HG02970 (cell line): ENCODE measurements around the gene MCF2L2.
"Not testable (repeated sequence)": the region's sequence is repeated elsewhere in the genome, so short reads cannot be mapped to it uniquely, and the experiment has no call there.

Experiments
- ATAC-seq: cut with Tn5 transposase; IDR thresholded peaks from one replicate; pipeline ENCODE4 v1.9.1; 2021; ENCODE audit warnings: mild to moderate bottlenecking, moderate library complexity, moderate number of reproducible peaks; ENCODE audit not compliant: unreplicated experiment, low FRiP score

The MCF2L2 gene

DNA sequence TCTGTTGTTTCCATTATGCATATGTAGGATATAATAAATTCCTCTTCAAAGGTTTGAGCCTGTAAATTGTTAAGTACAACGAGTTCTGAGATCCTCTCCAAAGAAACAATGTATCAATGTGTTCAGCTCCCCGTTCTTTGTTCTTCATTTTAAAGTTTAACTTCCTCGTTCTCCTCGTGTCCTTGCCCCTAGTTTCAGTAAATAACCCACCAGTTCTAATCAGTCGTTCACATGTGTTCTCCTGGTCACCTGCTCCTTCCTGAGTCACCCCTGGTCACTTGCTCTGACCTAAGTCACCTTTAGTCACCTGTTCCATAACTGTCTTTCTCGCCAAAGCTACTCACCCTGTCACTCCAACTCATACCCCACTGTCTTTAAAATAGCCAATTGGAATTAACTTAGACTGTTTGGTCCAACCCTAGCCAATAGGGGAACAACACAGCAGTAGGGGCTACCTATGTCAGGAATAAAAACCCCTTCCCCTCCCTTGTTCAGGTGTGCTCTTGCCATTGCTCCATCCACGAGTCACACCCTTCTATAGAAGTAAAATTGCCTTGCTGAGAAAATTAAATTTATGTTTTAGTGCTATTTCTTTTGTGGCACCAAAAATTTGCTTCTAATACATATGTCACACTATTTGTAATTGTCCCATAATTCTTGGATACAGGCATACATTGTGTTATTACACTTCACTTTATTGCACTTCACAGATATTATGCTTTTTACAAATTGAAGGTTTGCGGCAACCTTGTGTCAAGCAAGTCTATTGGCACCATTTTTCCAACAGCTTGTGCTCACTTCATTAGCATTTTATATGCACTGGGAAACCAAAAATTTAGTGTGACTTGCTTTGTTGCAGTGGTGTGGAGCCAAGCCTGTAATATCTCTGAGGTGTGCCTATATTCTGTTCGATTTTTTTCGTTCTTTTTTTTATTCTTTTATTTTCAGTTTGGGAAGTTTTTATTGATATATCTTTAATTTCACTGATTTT is 15.3 kb upstream of the MCF2L2 start:
- no peak for ATAC-seq

DNA sequence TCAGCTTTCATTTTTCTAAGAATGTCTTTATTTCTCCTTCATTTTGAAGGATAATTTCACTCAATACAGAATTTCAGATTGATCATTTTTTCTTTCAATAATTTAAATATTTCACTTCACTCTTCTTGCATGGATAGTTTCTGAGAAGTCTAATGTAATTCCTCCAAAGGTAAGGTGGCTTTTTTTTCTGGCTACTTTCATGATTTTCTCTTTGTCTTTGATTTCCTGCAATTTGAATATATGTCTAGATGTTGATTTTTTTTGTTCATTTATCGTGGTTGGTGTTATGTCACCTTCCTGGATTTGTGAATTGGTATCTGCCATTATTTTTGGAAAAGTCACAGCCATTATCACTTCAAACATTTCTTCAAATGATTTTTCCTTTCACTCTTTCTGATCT is 14.6 kb upstream of the MCF2L2 start:
- no peak for ATAC-seq

DNA sequence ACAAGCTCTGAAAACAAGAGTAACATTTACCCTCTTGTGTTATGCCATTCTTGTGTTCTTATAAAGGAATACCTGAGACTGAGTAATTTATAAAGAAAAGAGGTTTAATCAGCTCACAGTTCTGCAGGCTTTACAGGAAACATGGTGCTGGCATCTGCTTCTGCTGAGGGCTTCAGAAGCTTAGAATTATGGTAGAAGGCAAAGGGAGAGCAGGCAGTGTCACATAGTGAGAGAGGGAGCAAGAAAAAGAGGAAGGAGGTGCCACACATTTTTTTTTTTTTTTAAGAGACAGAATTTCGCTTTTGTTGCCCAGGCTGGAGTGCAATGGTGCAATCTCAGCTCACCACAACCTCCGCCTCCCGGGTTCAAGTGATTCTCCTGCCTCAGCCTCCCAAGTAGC is 12.1 kb upstream of the MCF2L2 start:
- not testable (repeated sequence) for ATAC-seq

DNA sequence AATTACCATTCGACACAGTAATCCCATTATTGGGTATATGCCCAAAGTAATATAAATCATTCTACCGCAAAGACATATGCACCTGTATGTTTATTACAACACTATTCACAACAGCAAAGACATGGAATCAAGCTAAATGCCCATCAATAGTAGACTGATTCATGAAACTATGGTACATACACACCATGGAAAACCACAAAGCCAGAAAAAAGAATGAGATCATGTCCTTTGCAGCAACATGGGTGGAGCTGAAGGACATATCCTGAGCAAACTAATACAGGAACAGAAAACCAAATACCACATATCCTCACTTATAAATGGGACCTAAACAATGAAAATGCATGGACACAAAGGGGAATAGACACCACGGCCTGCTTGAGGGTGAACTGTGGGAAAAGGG is 11.1 kb upstream of the MCF2L2 start:
- no peak for ATAC-seq

DNA sequence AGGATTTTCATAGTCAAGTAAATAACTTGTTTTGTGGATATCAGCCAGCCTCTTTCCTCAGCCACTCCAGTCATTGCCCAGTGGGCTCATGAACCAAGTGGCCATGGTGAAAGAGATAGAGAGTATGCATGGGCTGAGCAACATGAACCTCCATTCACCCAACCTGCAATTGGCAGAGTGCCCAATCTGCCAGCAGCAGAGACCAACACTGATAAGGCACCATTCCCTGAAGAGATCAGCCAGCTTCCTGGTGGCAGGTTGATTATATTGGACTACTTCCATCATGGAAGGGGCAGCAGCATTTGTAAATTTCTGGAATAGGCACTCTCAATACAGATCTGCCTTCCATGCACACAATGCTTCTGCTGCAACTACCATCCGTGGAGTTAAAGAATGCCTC is 10.3 kb upstream of the MCF2L2 start:
- no peak for ATAC-seq

DNA sequence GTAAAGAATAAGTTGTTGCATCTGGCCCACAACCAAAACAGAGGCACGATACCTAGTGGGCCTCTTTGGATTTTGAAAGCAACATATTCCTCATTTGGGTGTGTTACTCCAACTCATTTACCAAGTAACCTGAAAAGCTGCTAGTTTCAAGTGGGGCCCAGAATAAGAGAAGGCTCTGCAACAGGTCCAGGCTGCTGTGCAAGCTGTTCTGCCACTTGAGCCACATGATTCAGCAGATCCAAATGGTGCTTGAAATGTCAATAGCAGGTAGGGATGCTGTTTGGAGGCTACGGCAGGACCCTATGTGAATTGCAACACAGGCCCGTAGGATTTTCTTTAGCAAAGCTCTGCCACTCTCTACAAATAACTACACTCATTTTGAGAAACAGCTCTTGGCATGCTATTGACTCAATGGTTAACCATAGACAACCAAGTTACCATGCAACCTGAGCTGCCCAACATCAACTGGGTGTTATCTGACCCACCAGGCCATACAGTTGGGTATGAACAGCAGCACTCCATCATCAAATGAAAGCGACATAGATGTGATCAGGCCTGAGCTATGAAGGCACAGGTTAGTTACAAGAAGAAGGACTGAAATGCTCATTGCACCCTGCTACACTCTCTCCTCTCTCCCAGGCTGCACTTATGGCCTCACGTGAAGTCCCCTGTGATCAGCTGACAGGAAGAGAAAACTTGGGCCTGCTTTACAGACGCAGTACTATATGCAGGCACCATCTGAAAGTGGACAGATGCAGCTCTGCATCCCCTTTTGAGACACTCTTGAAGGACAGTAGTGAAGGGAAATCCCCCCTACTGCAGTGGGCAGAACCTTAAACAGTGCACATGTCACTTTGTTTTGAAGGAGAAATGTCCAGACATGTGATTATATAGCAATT is 9.5 kb upstream of the MCF2L2 start:
- ATAC-seq, result no peak

DNA sequence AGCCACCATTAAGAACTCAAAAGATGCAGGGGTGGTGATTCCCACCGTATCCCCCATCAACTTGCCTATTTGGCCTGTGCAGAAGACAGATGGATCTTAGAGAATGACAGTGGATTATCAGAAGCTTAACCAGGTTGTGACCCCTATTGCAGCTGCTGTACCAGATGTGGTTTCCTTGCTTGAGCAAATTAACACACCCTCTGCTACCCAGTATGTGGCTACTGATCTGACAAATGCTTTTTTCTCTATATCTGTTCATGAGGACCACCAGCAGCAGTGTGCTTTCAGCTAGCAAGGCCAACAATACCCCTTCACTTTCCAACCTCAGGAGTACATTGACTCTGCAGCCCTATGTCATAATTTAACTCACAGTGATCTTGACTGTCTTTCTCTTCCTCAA is 8.6 kb upstream of the MCF2L2 start:
- ATAC-seq, result no peak

DNA sequence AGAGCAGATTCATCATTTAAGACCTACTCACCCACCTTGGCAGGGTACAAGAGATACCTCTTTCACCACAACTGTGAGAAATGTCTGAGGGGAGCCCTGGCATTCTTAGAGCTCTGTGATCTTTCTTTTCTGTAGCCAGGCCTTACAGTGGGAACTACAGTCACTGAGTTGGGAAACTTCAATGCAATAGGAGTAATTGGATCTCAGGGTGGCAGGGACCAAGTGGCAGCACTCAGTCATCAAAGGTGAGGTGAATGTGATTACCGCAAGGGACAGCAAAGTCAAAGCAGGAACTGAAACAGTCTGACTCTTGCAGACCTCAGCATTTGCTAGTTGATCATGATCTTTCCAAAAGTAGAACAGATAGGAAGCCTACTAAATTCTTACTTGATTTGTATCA is 7.2 kb upstream of the MCF2L2 start:
- ATAC-seq, result no peak

DNA sequence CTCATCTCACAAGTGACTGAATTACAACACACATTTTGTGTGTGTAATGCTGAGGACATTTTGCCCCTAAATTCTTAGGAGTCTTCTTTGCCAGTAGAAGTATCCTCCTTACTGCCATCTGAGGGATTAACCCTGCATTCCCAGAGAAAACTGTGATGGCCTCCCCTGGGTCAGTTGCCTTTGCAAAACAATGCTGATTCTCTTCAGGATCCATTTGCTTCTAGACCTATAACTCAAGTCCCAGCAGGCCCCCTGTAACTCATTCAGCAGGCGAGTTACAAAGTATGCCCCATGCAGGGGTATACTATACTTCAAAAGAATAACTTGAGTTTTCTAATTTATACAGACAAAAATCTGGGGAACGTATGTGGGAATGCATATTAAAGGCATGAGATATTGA is 6.6 kb upstream of the MCF2L2 start:
- no peak for ATAC-seq

DNA sequence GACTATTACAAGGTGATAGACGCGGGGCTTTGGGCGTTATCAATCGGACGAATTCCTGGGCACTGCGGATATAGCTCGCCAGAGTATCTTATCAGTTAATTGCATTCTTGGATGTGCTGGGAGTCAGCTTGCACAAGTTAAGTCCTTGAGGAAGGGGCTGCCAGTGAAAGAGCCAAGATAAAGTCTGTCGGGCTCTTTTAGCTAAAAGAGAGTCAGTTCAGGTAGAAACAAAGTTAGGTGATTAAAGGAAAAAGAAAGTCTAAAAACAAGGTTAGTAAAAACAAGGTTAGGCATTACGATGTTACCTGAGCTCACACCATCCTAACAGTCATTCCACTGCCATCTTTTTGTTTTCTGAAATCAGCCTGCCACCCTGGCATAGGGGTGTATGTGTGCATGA is 6.1 kb upstream of the MCF2L2 start:
- no peak for ATAC-seq

DNA sequence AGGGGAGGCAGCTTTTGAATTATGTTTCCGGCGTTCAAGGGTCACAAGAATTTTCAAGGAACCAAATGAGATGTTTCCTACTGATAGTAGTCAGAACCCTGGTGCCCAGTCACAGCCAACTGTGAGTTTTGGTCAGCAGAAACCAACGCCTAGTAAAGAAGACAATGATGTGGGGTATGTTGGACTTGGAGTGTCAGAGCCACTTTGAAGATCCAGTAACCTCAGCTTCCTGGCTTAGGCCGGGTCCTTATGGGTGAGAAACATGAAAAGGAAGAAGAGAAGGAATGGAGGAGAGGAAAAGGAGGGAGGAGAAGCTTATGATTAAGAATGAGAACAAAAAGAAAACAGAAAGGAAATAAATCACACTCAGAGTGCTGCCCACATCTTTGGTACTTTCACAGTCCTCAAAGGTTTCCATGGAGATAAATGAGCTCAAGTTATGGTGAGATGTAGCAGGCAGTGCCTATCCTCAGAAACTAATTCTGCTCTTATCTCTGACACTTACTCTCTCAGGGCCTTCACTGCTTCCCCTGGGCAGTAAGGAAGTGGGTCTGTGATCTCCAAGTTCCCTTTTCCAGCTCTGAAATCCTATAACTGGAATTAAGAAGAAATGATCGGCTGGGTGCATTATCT is 2.0 kb upstream of the MCF2L2 start:
- no peak for ATAC-seq

DNA sequence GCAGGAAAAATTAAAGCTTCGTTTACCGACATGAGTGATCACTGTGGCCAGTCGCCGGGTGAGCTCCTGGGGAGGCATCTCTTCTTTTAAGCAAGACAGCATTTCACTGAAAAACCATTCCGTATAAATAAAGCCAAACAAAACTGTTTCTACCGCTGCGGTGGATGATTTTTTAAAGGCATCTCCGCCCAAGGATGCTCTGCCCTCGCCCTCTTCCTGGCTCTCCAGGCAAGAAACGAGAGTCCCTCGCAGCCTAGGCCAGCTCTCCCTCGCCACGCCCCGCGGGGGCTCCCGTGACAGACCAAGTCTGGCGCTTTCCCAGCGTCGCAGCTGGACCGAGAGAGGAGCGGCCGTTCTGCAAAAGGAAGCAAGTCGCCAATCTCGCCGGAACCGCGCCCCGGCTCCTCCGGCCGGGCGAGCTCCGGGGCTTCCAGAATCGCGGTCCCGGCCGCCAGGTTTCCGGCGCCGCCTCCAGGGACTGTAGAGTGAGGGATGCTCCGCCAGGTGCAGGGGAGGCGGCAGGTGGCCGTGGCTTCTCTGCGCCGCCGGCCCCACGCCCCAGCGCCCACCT is 458 bp downstream of the MCF2L2 start:
- ATAC-seq, result no peak

DNA sequence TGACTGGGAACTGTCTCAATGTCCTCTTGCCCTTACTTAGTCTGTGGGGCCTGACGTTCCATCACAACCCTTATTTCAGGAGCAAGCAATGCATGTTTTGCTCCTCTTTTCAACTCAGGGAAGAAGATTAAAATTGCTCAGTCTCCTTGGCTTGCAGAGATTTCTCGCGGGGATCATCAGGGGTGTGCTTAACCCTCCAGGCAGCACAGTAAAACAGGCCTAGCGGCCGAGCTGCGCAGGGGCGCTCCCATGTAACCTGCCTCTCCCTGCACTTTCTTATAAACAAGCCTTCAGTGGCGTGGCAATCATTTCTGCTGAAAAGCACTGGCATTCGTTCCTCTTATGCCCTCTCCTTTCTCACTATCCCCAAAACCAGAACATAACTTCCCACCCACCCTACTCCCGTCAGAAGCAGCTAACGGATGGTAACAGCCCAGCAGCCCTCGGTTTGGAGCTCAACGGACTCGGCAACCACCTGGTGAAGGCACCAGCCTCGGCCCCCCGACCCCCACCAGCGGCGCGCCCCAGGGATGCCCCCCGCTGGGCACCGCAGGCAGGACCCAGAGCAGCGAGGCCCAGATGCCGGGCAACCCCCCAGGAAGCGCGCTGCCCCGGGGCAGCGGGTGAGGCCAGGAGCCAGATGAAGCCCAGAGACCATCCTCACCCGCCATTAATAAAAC is 1.1 kb downstream of the MCF2L2 start:
- ATAC-seq, result no peak

DNA sequence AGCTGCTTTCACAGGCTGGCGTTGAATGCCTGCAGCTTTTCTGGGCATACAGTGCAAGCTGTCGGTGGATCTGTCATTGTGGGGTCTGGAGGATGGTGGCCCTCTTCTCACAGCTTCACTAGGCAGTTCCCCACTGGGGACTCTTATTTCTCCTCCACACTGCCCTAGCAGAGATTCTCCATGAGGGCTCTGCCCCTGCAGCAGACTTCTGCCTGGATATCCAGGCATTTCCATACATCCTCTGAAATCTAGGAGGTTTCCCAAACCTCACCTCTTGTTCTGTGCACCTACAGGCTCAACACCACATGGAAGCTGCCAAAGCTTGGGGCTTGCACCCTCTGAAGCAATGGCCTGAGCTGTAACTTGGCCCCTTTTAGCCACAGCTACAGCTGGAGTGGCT is 9.6 kb downstream of the MCF2L2 start:
- not testable (repeated sequence) for ATAC-seq

DNA sequence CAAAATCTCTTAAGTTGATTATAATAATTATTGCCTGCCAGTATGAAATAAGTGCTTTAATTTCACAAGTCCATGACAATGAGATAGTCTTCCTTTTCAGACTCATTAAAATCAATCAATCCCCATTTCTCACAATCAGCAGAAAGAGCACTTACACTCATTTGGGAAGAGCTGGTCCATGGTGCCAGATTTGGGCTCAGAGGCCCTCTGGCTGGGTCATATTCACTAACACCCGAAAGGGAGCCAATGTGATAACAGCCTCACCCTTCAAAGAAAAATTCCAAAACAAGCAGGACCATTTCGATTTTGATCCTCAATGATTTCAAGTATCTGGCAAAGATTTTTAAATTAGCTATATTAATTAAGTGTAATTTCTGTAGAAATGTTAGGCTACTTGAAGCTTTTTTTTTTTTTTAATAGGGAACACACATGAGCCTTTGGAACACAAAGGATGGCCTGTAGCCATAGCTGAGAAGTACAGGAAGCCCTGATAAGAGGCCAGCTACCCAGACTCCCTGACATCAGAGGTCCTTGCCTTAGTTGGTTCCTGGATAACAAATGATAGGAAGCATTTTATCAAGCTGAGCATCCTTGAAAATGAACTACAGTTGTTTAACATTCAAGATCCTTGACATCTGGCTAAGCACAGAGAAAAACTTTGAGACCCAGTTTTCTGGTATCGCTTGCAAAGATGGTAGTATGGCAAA is 17.1 kb downstream of the MCF2L2 start:
- ATAC-seq, result no peak

DNA sequence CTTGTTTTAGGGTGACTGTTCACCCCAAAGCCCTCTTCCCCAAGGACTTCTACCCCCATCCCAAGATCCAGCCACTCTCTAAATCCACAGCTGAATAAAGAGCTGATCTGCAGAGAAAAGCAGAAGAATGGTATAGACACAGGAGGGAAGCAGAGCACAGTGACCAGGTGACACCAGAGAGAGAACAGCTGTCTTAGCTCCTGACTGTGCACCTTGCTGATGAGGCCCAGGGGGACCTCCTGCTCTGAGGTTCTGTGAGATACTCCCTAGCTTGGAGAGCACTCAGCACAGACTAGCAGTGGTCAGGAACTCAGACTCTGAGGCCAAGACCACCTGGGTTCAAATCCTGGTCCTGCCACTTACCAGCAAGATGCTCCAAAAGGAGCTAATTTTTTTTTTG is 17.7 kb downstream of the MCF2L2 start:
- no peak for ATAC-seq

DNA sequence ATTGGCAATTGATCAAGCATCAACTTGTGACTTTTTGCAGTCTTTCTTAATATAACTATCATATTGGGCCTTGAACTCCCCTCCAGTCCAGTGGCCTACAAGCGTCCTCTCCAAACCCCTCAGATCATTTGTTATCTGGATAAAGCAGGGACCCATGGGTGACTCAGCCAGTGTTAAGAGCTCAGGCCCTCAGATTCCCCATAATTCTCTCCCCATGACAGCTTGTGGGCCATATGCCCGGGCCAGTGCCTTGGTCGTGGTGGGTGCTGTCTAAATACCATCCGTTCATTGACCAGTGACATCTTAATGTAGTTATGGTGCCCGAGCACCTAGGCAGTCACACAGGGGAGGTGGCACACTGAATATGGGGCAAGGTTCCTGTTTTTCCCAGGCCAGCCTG is 18.1 kb downstream of the MCF2L2 start:
- ATAC-seq, result no peak

DNA sequence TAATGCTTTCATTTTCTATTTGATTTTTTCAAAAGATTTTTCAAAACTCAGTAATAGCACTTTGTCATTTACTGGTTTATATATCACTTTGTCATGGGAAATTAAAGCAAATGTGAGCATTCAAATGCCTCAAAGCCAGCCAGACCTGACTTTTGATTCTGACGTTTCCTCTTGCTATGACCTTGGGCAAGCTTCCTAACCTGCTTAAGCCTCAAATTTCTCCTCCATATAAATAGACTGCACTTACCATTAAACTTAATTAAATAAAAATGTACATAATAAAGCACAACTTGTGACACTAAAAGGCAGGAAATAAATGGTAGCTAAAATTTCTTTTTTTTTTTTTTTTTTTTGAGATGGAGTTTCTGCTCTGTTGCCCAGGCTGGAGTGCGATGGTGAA is 19.2 kb downstream of the MCF2L2 start:
- ATAC-seq, result no peak

DNA sequence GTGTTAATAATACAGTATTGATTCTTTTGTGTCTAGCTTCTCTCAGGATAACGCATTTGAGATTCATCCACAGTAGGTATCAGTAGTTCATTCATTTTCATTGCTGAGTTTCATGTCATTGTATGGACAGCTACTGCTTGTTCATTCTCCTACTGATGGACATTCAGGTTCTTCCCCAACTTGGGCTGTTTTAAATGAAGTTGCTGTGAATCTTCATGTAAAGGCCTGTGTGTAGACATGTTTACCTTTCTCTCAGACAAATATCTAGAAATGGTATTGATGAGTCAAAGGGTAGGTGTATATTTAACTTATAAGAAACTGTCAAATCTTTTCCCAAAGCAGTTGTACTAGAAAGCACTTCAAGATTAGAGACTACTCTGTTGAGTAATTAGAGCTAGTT is 26.7 kb downstream of the MCF2L2 start:
- ATAC-seq, result no peak
